Smooth muscle cell (in vitro differentiated cells): ENCODE results near the gene RCL1. TPM values are rescaled to one million over a fixed set of nuclear protein-coding genes. Genes with fewer than 3 reads are reported as not detected.
A peak's percentile ranks its signal among the peaks of the same experiment; 100 is the strongest.

Source experiments
- DNase-seq: peaks from one replicate; lab custom pipeline; 2025; ENCODE audit not compliant: unreplicated experiment; lab: John Stamatoyannopoulos, UW
- H2AFZ ChIP-seq: fragments of 200-600 bp; sonication (generic); 2 replicates; pipeline ENCODE4 v1.6.0; 2016; ENCODE audit warnings: antibody characterized with exemption, low read depth, mild to moderate bottlenecking
- H3F3A ChIP-seq: fragments of 200-600 bp; sonication (generic); 2 replicates; pipeline ENCODE4 v1.6.0; 2017; ENCODE audit warnings: antibody characterized with exemption, low read depth
- H3K27ac ChIP-seq: fragments of 200-600 bp; sonication (generic); 2 replicates; pipeline ENCODE4 v1.5.1; 2016; ENCODE audit warnings: low read depth, mild to moderate bottlenecking
- H3K27me3 ChIP-seq: fragments of 200-600 bp; sonication (generic); 2 replicates; pipeline ENCODE4 v1.6.1; 2016; ENCODE audit warnings: low read depth, mild to moderate bottlenecking
- H3K36me3 ChIP-seq: fragments of 200-600 bp; sonication (generic); 2 replicates; pipeline ENCODE4 v1.5.1; 2016; ENCODE audit warnings: low read depth
- H3K4me1 ChIP-seq: fragments of 200-600 bp; sonication (generic); 2 replicates; pipeline ENCODE4 v1.5.1; 2016; ENCODE audit warnings: low read depth
- H3K4me2 ChIP-seq: fragments of 200-600 bp; sonication (generic); 2 replicates; pipeline ENCODE4 v1.6.0; 2016; ENCODE audit warnings: mild to moderate bottlenecking
- H3K4me3 ChIP-seq: fragments of 200-600 bp; sonication (generic); 2 replicates; pipeline ENCODE4 v1.5.1; 2016; ENCODE audit warnings: mild to moderate bottlenecking
- H3K79me2 ChIP-seq: fragments of 200-600 bp; sonication (generic); 2 replicates; pipeline ENCODE4 v1.6.0; 2016; ENCODE audit warnings: low read depth, mild to moderate bottlenecking
- H3K9ac ChIP-seq: fragments of 200-600 bp; sonication (generic); 2 replicates; pipeline ENCODE4 v1.6.0; 2016; ENCODE audit warnings: low read depth
- H3K9me3 ChIP-seq: fragments of 200-600 bp; sonication (generic); replicated peaks from 2 replicates; pipeline ENCODE4 v1.5.1; 2016; ENCODE audit warnings: low read depth
- H4K20me1 ChIP-seq: fragments of 200-600 bp; sonication (generic); 2 replicates; pipeline ENCODE4 v1.6.0; 2016; ENCODE audit warnings: low read depth
- WGBS: methylation state at CpG from one replicate; pipeline ENCODE4 v1.1.7; 2016; ENCODE audit warnings: low lambda C conversion rate; 5-methylcytosine and 5-hydroxymethylcytosine counted together
- polyA plus RNA-seq: library from polyadenylated mRNA; unstranded; fragments of >200 nt; fragmentation: Nextera tagmentation; extraction: Ambion mirVana; gene quantifications from 2 replicates; pipeline ENCODE4 v1.2.1, GENCODE V29; 2016
- total RNA-seq: library from RNA; depleted of rRNA; stranded (reverse); fragments of >200 nt; gene quantifications from 2 replicates; pipeline ENCODE4 v1.2.3, GENCODE V29; 2014
- TF ChIP-seq, protein P1 (sequence below): fragments of 200-600 bp; sonication (generic); IDR thresholded peaks from 2 replicates; pipeline ENCODE4 v1.5.1; 2017; ENCODE audit warnings: borderline replicate concordance, mild to moderate bottlenecking, antibody characterized with exemption; ENCODE audit not compliant: insufficient read depth, poor library complexity, severe bottlenecking

Gene RCL1
- total and polyA plus RNA-seq, 2 experiments from 2014 or later, result 7.9 to 11.1 TPM

DNA sequence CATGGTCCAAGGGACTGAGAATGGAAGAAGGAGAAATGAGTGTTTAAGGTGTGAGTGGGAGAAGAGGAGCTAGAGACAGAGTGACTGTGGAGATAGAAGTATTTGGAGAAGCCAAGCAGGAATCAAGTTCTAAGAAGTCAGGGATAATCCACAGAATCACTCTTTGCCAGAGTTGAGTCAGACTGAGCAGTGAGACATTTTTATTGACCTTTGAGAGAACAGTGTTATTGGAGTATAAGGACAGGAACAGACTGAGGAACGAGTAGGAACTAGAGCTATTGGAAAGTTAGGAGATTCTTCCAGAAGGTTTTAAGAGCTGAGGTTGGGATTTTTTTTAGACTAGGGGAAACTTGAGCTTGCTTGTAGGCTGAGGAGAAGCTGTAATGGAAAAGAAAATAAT is 37.2 kb downstream of the RCL1 start:
- no peaks in the 10 kb centered on the region for H3K79me2 ChIP-seq
- H3K27me3 ChIP-seq, result no peaks in the 10 kb centered on the region
- H3K27ac ChIP-seq, result peak overlapping the region; percentile 52
- no peak overlapping the region for H2AFZ ChIP-seq
- no peaks in the 10 kb centered on the region for H3K9me3 ChIP-seq
- H3F3A ChIP-seq, result no peaks in the 10 kb centered on the region
- no peak overlapping the region for H3K9ac ChIP-seq
- WGBS, result 39% methylated on average over 1 of the region's 1 CpG
- H3K4me3 ChIP-seq, result no peak overlapping the region
- H3K36me3 ChIP-seq, result no peaks in the 10 kb centered on the region
- peaks cover 6% of the 10 kb centered on the region for H3K4me1 ChIP-seq
- TF ChIP-seq, protein P1, sequence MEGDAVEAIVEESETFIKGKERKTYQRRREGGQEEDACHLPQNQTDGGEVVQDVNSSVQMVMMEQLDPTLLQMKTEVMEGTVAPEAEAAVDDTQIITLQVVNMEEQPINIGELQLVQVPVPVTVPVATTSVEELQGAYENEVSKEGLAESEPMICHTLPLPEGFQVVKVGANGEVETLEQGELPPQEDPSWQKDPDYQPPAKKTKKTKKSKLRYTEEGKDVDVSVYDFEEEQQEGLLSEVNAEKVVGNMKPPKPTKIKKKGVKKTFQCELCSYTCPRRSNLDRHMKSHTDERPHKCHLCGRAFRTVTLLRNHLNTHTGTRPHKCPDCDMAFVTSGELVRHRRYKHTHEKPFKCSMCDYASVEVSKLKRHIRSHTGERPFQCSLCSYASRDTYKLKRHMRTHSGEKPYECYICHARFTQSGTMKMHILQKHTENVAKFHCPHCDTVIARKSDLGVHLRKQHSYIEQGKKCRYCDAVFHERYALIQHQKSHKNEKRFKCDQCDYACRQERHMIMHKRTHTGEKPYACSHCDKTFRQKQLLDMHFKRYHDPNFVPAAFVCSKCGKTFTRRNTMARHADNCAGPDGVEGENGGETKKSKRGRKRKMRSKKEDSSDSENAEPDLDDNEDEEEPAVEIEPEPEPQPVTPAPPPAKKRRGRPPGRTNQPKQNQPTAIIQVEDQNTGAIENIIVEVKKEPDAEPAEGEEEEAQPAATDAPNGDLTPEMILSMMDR, result no peak
- H3K4me2 ChIP-seq, result peak overlapping the region; percentile 45
- no peak for DNase-seq
- no peaks in the 10 kb centered on the region for H4K20me1 ChIP-seq

DNA sequence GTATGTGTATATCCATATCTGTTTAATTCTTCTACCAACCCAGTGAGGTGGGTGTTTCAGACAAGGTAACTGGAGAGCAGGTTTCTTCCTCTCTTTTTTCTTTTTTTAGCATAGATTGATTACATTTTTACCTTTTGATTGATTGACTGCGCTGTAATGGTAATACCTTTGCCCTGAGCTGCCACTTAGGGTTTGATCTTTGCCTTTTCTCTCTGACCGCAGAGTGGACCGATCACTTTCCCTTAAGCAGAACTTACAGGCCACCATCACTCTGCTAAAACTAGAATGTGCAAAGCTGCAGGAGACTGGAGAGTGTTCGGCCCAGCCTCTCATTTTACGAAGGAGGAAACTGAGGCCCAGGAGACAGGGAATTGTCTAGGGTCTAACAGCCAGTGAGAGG is 38.0 kb downstream of the RCL1 start:
- Histone ChIP-seq H3K36me3 (no peaks in the 10 kb centered on the region), H2AFZ (no peak overlapping the region), H3K27ac (no peak overlapping the region)

DNA sequence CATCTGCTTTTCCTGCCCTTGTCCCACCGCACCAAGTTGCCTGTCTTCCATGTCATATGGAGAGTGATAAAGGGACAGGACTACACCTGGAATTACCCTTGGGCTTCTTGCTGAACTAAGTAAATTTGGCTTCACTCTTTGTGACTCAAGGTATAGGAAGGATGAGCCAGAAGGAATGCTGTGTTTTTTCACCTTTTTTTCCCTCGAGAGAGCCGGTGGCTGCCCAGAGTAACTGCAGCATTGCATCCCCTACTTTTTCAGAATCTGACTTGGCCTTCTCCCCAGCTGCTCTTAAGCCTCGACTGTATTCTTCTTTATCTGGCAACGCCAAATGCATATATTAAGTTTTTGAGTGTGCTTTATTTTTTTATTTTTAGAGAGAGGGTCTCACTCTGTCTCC is 38.4 kb downstream of the RCL1 start:
- H3K27ac ChIP-seq, result no peak overlapping the region
- H3K36me3 ChIP-seq, result no peaks in the 10 kb centered on the region
- no peaks in the 10 kb centered on the region for H4K20me1 ChIP-seq
- WGBS, result 83% methylated on average over 5 of the region's 5 CpGs
- TF ChIP-seq, protein P1, result no peak
- no peak overlapping the region for H3K9ac ChIP-seq
- H3K4me2 ChIP-seq, result no peak overlapping the region
- no peak for DNase-seq
- H2AFZ ChIP-seq, result no peak overlapping the region
- H3K4me1 ChIP-seq, result peaks cover 6% of the 10 kb centered on the region
- H3K4me3 ChIP-seq, result no peak overlapping the region
- no peaks in the 10 kb centered on the region for H3K9me3 ChIP-seq
- no peaks in the 10 kb centered on the region for H3K79me2 ChIP-seq
- H3K27me3 ChIP-seq, result no peaks in the 10 kb centered on the region
- H3F3A ChIP-seq, result no peaks in the 10 kb centered on the region

More for the DNA sequence above, 38.0 kb downstream of the RCL1 start:
- no peak overlapping the region for H3K9ac ChIP-seq
- peaks cover 6% of the 10 kb centered on the region for H3K4me1 ChIP-seq
- no peaks in the 10 kb centered on the region for H3K27me3 ChIP-seq
- WGBS, result 80% methylated on average over 5 of the region's 5 CpGs
- no peak for DNase-seq
- H3K4me2 ChIP-seq, result no peak overlapping the region
- TF ChIP-seq, protein P1, result no peak
- no peaks in the 10 kb centered on the region for H3K9me3 ChIP-seq
- H3K4me3 ChIP-seq, result no peak overlapping the region
- H3K79me2 ChIP-seq, result no peaks in the 10 kb centered on the region
- H3F3A ChIP-seq, result no peaks in the 10 kb centered on the region
- H4K20me1 ChIP-seq, result no peaks in the 10 kb centered on the region

DNA sequence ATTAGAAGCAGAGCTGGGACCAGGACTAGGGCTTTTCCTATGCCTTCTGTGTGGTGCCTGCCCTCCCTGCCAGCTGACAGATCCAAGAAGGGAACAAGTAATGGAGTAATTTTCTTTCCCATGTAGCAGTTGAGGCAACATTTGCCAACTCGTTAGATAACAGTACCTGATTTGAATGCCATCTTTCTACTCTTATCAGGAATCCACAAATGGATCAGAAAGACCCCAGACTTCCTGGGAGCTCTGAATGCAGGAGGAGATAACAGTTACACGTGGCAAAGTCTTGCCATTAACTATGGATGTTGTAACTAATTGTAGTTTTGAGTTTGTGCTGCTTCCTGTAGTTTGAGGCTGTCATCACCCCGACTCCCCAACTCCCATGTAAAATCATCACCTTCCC is 39.2 kb downstream of the RCL1 start:
- Histone ChIP-seq H3K9ac (no peak overlapping the region), H3K27me3 (no peaks in the 10 kb centered on the region), H2AFZ (no peak overlapping the region), H3K9me3 (no peaks in the 10 kb centered on the region), H3K4me3 (no peak overlapping the region), H3K4me2 (no peak overlapping the region), H3K27ac (peak overlapping the region; percentile 96), H3K4me1 (peaks cover 6% of the 10 kb centered on the region), H3K36me3 (no peaks in the 10 kb centered on the region), H3K79me2 (no peaks in the 10 kb centered on the region), H3F3A (no peaks in the 10 kb centered on the region), H4K20me1 (no peaks in the 10 kb centered on the region)
- DNase-seq, result no peak
- WGBS, result 61% methylated on average over 3 of the region's 3 CpGs
- TF ChIP-seq, protein P1, result no peak
